Measurements from ENCODE around the gene MICAL2.

- TF ChIP-seq, protein P1, sequence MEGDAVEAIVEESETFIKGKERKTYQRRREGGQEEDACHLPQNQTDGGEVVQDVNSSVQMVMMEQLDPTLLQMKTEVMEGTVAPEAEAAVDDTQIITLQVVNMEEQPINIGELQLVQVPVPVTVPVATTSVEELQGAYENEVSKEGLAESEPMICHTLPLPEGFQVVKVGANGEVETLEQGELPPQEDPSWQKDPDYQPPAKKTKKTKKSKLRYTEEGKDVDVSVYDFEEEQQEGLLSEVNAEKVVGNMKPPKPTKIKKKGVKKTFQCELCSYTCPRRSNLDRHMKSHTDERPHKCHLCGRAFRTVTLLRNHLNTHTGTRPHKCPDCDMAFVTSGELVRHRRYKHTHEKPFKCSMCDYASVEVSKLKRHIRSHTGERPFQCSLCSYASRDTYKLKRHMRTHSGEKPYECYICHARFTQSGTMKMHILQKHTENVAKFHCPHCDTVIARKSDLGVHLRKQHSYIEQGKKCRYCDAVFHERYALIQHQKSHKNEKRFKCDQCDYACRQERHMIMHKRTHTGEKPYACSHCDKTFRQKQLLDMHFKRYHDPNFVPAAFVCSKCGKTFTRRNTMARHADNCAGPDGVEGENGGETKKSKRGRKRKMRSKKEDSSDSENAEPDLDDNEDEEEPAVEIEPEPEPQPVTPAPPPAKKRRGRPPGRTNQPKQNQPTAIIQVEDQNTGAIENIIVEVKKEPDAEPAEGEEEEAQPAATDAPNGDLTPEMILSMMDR (conservative IDR thresholded peaks at IDR 0.05; ENCODE audit: low read length) = no peak
- TF ChIP-seq EZH2phosphoT487 (IDR thresholded peaks at IDR 0.05; ENCODE audit: borderline replicate concordance, low read depth, low read length) = no peak
These were observed 22.3 kb upstream of the MICAL2 start for GRCh38 chr11:12088047-12088481.

All from OCI-LY7 (cell line).